Suprapubic skin (tissue), 3 donors: Measurements from ENCODE around the gene THY1.

Source experiments
- POLR2AphosphoS5 ChIP-seq, 3 donors: sonication (generic); formaldehyde crosslinking; IDR thresholded peaks; one replicate each; pipeline ENCODE4 v1.6.1; 2017; ENCODE audit warnings: antibody characterized with exemption in 3 of 3
- TF ChIP-seq, protein P1 (sequence below), 2 donors: fragments of 200-600 bp in 1 of 2; fragments of 450-650 bp in 1 of 2; sonication (generic) in 1 of 2; IDR thresholded peaks; one replicate each; pipeline ENCODE4 v1.5.1; 2016 to 2019; ENCODE audit warnings: antibody characterized with exemption in 2 of 2, mild to moderate bottlenecking in 1 of 2, moderate library complexity in 1 of 2

DNA sequence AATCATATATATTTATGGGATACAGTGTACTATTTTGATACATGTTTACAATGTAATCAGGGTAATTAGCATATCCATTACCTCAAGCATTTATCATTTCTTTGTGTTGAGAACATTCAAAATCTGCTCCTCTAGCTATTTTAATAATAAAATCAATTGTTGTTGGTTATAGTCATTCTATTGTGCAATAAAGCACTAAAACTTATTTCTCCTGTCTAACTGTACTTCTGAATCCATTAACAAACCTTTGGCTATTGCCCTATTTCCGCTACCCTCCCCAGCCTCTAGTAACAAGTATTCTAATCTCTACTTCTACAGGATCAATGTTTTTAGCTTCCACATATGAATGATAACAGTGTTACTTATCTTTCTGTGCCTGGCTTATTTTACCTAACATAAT lies 26.1 kb downstream of the THY1 start:
- TF ChIP-seq, protein P1, sequence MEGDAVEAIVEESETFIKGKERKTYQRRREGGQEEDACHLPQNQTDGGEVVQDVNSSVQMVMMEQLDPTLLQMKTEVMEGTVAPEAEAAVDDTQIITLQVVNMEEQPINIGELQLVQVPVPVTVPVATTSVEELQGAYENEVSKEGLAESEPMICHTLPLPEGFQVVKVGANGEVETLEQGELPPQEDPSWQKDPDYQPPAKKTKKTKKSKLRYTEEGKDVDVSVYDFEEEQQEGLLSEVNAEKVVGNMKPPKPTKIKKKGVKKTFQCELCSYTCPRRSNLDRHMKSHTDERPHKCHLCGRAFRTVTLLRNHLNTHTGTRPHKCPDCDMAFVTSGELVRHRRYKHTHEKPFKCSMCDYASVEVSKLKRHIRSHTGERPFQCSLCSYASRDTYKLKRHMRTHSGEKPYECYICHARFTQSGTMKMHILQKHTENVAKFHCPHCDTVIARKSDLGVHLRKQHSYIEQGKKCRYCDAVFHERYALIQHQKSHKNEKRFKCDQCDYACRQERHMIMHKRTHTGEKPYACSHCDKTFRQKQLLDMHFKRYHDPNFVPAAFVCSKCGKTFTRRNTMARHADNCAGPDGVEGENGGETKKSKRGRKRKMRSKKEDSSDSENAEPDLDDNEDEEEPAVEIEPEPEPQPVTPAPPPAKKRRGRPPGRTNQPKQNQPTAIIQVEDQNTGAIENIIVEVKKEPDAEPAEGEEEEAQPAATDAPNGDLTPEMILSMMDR (IDR thresholded peaks at IDR 0.05) = no peak
- TF ChIP-seq POLR2AphosphoS5 (IDR thresholded peaks at IDR 0.05) = no peak
